GM12873 (cell line): Measurements from ENCODE around the gene SLC4A1AP.
A peak's percentile ranks its signal among the peaks of the same experiment; 100 is the strongest.

Experiments
- TF ChIP-seq, protein P1 (sequence below): IDR thresholded peaks from 2 replicates; pipeline ENCODE4 v1.5.1; 2012; ENCODE audit warnings: low read depth, mild to moderate bottlenecking, moderate library complexity, low read length, control low read depth; ENCODE audit not compliant: insufficient read depth; ENCODE audit errors: missing control alignments

Gene SLC4A1AP

GRCh38 chr2:27680571-27680970 lies 16.9 kb downstream of the SLC4A1AP start:
- TF ChIP-seq, protein P1, sequence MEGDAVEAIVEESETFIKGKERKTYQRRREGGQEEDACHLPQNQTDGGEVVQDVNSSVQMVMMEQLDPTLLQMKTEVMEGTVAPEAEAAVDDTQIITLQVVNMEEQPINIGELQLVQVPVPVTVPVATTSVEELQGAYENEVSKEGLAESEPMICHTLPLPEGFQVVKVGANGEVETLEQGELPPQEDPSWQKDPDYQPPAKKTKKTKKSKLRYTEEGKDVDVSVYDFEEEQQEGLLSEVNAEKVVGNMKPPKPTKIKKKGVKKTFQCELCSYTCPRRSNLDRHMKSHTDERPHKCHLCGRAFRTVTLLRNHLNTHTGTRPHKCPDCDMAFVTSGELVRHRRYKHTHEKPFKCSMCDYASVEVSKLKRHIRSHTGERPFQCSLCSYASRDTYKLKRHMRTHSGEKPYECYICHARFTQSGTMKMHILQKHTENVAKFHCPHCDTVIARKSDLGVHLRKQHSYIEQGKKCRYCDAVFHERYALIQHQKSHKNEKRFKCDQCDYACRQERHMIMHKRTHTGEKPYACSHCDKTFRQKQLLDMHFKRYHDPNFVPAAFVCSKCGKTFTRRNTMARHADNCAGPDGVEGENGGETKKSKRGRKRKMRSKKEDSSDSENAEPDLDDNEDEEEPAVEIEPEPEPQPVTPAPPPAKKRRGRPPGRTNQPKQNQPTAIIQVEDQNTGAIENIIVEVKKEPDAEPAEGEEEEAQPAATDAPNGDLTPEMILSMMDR, result no peak

- TF ChIP-seq, protein P1, result no peak
Observed at GRCh38 chr2:27681841-27682240, 18.2 kb downstream of the SLC4A1AP start.

- TF ChIP-seq, protein P1, result peak; percentile 92
Observed at GRCh38 chr2:27683390-27684071, 19.8 kb downstream of the SLC4A1AP start.

GRCh38 chr2:27685577-27685976 lies 21.9 kb downstream of the SLC4A1AP start:
- TF ChIP-seq, protein P1, result no peak

- TF ChIP-seq, protein P1, result no peak
Observed at GRCh38 chr2:27687232-27687631, 23.5 kb downstream of the SLC4A1AP start.

DNA sequence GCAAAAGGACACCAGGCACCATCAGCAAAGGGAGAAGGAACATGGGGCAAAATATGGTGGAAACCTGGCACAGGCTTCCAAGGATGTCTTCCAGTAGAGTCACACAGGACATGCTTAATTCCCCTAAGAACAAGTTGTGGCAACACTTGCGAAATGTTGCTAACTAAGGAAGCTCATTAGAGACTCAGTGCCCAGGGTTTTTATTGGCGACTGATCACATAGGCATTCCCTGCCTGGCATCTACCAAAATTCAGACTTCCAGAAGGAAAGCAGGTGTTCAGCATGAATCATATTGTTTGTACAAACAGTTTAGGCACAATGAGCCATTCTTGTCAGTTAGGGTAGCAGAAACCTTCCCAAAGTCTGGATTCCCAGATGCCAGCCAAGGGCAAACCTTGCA lies 25.7 kb downstream of the SLC4A1AP start:
- TF ChIP-seq, protein P1, result no peak

DNA sequence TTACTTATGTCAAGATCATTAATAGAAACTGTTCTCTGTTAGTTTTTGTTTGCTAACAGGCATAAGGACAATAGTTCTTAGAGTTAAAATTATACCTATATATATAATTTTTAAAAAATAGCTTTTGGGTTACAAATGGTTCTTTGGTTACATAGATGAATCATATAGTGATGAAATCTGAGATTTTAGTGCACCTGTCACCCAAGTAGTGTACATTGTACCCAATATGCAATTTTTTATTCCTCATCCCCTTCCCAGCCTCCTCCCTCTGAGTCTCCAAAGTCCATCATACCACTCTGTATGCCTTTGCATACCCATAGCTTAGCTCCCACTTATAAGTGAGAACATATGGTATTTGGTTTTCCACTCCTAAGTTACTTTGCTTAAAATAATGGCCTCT lies 26.4 kb downstream of the SLC4A1AP start:
- TF ChIP-seq, protein P1, result no peak
